ENCODE data around the gene ZNRF3. TPM values are rescaled to one million over a fixed set of nuclear protein-coding genes. Genes with fewer than 3 reads are reported as not detected.

ZNRF3 gene
- total and polyA plus RNA-seq, 7 donors: 2.2 to 8.5 (median 4.9) TPM

DNA sequence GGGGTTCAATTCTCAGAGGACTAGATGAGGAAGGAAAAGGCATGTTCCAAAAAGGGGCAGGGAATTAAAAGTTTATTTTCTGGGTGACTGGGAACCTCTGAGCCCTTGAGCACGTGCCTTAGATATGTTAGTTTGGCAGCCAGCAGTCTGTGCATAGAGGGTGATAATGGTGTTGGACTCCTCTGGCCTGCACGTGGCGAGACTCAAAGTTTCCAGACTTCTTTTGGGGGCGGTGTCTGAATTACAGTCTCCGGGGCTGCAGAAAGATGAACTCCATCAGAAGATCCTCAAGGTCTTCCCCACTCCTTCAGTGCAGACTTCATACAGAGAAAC, 861 bp upstream of the ZNRF3 start:
- H3K27ac ChIP-seq: peak overlapping the region; percentile 50
- intact Hi-C loops (cut with DNase I): loop anchor here (5.0 to 10.0 kb wide), 2 partner anchors 95 to 152 kb away; no protein-coding TSS in a partner anchor
- H3K9me3 ChIP-seq: no peaks in the 10 kb centered on the region
- ATAC-seq (peak in 1 of 4 donors; percentile 5), DNase-seq (peak in 1 of 2 donors; percentile 18)
- no peaks in the 10 kb centered on the region for H3K27me3 ChIP-seq (ENCODE audit: insufficient read depth in 3 of 3, low read length in 2 of 3)
- H3K36me3 ChIP-seq (ENCODE audit: insufficient read depth in 1 of 2, low read depth in 1 of 2): no peaks in the 10 kb centered on the region
- TF ChIP-seq, protein P1, sequence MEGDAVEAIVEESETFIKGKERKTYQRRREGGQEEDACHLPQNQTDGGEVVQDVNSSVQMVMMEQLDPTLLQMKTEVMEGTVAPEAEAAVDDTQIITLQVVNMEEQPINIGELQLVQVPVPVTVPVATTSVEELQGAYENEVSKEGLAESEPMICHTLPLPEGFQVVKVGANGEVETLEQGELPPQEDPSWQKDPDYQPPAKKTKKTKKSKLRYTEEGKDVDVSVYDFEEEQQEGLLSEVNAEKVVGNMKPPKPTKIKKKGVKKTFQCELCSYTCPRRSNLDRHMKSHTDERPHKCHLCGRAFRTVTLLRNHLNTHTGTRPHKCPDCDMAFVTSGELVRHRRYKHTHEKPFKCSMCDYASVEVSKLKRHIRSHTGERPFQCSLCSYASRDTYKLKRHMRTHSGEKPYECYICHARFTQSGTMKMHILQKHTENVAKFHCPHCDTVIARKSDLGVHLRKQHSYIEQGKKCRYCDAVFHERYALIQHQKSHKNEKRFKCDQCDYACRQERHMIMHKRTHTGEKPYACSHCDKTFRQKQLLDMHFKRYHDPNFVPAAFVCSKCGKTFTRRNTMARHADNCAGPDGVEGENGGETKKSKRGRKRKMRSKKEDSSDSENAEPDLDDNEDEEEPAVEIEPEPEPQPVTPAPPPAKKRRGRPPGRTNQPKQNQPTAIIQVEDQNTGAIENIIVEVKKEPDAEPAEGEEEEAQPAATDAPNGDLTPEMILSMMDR (IDR thresholded peaks at IDR 0.05): no peak
- peak overlapping the region; percentile 81 for H3K4me3 ChIP-seq
- H3K4me1 ChIP-seq: peaks cover 24% of the 10 kb centered on the region
- WGBS, 3 donors: 3 to 11% (median 7%) methylated on average over 5 of the region's 5 CpGs

DNA sequence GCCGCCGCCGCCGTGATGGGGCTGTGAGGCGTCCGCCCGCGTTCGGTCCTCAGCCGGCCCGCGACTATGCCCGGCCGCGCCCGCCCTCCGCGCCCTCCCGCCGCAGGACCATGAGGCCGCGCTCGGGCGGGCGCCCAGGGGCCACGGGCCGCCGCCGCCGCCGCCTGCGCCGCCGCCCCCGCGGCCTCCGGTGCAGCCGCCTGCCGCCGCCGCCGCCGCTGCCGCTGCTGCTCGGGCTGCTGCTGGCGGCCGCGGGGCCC, 215 bp downstream of the ZNRF3 start:
- TF ChIP-seq, protein P1 (IDR thresholded peaks at IDR 0.05): no peak
- H3K27ac ChIP-seq: peak overlapping the region; percentile 83
- no peak for ATAC-seq
- WGBS, 3 donors: 0% methylated on average over 10 to 47 of the region's 48 CpGs
- no peak for DNase-seq
- no peaks in the 10 kb centered on the region for H3K27me3 ChIP-seq (ENCODE audit: insufficient read depth in 3 of 3, low read length in 2 of 3)
- no peaks in the 10 kb centered on the region for H3K9me3 ChIP-seq
- H3K36me3 ChIP-seq (ENCODE audit: insufficient read depth in 1 of 2, low read depth in 1 of 2): no peaks in the 10 kb centered on the region
- intact Hi-C loops (cut with DNase I): loop anchor here (5.0 to 10.0 kb wide), 2 partner anchors 94 to 151 kb away; no protein-coding TSS in a partner anchor
- peaks cover 29% of the 10 kb centered on the region for H3K4me1 ChIP-seq
- H3K4me3 ChIP-seq: peak overlapping the region; percentile 76

DNA sequence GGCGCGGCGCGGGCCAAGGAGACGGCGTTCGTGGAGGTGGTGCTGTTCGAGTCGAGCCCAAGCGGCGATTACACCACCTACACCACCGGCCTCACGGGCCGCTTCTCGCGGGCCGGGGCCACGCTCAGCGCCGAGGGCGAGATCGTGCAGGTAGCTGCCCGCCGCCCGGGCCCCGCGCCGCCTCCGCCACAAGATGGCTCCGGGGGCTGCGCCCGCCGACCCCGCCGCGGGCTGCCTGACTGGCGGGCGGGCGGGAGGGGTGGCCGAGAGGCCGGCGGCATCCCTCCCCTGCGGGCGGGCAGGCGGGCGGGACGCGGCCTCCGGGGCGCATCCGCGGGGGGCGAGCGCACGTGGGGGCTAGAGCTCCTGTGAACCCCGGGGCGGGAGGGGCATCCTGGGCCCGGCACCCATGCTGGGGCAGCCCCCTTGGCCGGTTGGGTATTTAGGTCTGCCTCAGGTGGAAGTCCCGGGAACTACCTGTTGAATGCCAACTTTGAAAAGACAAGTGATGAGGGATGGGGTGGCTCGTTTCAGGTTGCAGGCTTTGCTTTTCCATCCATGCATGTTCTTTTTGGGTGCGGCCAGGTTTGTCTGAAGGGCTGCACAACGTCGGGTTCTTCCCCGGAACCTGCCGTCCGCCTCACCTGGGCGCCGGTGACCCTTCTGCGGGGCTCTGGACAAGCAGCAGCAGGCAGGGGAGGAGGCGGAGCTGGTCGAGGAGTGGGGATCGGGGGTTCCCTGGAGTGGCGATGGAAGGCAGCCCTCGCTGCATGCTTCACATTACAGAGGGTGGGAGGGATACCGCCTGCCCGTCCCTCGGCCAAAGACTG, 760 bp downstream of the ZNRF3 start:
- Histone ChIP-seq H3K4me1 (peaks cover 29% of the 10 kb centered on the region), H3K27me3 (ENCODE audit: insufficient read depth in 3 of 3, low read length in 2 of 3) (no peaks in the 10 kb centered on the region), H3K4me3 (peak overlapping the region; percentile 76), H3K9me3 (no peaks in the 10 kb centered on the region), H3K36me3 (ENCODE audit: insufficient read depth in 1 of 2, low read depth in 1 of 2) (no peaks in the 10 kb centered on the region), H3K27ac (peak overlapping the region; percentile 83)
- intact Hi-C loops (cut with DNase I): loop anchor here (1.0 to 10.0 kb wide), 3 partner anchors 34 to 151 kb away; no protein-coding TSS in a partner anchor
- DNase-seq: peak; percentile 43 to 74
- TF ChIP-seq, protein P1 (IDR thresholded peaks at IDR 0.05): no peak
- no peak for ATAC-seq
- 3 to 7% (median 4%) methylated on average over 43 to 78 of the region's 78 CpGs for WGBS, 3 donors

DNA sequence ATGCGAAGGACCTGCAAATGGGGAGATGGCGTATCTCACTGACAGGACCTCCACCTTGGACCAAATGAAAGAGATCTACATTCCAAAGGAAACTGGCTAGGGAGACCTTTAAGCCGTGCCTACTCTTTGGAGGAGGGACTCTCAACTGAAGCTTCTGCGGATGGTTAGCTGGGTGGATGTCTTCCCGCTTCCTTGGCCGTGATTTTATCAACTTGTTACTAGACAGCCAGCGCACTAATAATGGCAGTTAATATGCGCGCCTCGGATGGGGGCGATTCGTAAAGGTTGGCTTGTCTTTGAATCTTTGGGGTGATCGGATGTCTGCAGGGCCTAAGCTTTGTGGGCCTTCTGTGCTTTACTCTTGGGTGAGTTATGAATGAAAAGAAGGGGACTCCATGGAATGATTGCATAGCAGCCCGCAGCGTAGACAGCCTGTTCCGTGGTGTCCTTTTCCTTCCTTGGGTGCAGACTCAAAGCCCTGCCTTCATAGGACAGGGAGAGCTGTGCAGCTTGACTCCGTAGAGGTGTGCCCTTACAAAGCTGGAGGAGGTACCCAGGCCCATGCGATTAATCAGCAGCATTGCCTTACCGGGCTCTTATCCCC, 1.5 kb downstream of the ZNRF3 start:
- Histone ChIP-seq H3K27ac (no peak overlapping the region), H3K4me3 (peak overlapping the region; percentile 76), H3K27me3 (ENCODE audit: insufficient read depth in 3 of 3, low read length in 2 of 3) (no peaks in the 10 kb centered on the region), H3K9me3 (no peaks in the 10 kb centered on the region), H3K36me3 (ENCODE audit: insufficient read depth in 1 of 2, low read depth in 1 of 2) (no peaks in the 10 kb centered on the region), H3K4me1 (peaks cover 34% of the 10 kb centered on the region)
- intact Hi-C loops (cut with DNase I): loop anchor here (1.0 to 10.0 kb wide), 3 partner anchors 33 to 150 kb away; no protein-coding TSS in a partner anchor
- TF ChIP-seq, protein P1 (IDR thresholded peaks at IDR 0.05): no peak
- 43 to 64% (median 47%) methylated on average over 19 of the region's 19 CpGs for WGBS, 3 donors
- DNase-seq (no peak), ATAC-seq (no peak)
